A549 treated with AZD2906 at 1 μM for 4 hours (cell line): ENCODE results near the gene NDUFS6. TPM values are rescaled to one million over a fixed set of nuclear protein-coding genes. Genes with fewer than 3 reads are reported as not detected.

Experiments used
- total RNA-seq: library from RNA; stranded (reverse); fragments of 200-300 nt; extraction: Qiagen RNA extraction; gene quantifications from 5 replicates; pipeline ENCODE4 v1.2.3, GENCODE V29; 2022

NDUFS6 gene
- total RNA-seq = 109 to 126 TPM (median 117 TPM) in 5 replicates

DNA sequence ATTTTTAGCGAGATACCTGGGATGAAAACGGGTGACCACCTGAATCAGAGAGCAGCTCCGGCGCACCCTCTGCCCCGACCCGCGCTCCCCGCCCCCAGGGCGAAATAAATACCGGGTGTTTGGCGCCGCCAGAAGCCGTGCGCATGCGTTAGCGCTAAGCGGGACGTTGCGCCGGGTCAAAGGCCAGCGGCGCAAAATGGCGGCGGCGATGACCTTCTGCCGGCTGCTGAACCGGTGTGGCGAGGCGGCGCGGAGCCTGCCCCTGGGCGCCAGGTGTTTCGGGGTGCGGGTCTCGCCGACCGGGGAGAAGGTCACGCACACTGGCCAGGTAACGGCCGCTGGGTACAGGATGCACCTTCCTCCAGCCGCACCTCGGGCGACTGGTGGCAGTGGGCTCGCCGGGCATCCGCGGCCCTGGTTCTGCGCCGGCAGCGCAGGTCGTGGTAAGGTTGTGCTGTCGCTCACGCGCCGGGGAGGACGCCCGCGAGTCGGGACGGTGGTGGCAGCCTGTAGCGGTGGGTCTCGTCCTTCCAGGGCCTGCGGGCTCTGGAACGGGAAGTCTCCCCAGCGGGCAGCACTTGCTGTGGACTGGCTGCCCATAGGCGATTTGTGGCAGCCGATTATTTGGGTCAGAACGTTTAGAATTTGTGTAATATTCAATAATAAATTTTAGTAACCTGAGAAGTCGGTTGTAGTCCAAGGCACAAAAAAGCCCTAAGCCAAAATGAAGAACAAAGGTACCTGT, at the start of gene NDUFS6:
Gene NDUFS6, plus strand, starts transcription at position 186 of the 745 bp plus-strand sequence. Its CDS starts 11 bp downstream, at position 197.

DNA sequence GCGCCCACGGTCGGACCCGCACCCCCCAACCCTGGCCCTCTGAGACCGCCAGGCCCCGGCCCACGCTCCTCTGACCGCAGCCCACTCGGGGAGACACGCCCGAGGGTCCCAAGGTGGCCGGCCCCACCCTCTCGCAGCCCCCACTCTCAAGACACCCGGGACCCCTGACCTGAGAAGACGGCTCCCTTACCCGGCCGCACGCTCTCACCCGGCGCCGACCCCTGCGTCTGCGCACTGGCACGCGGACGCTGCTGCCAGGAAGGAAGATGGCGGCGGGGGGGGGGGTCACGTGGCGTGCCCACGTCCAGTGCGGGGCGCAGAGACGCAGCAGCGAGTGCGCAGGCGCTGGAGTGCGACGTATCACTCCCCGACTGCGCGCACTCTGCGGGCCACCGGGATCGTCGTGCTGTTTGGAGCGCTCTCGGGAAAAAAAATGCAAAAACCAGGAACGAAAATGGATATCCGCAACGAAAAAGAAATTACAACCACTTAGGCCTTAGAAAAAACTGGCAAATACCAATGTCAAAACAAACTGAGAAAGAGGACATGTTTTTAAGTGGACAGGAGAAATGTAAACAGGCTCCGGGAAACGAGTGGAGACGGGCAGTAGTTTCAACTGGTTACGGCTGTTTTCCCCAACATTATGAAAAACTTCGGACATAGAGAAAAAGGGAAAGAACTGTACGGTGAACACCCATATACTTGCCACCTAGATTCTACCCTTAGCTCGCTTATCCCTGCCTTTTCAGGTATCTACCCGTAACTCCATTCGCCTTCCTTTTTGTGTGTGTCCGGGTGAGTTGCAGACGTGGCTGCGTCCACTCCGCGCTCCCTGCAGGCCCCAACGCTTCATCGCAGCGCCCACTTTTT, 1.4 kb upstream of the NDUFS6 start, which contains the start of gene MRPL36:
Gene MRPL36, minus strand, starts transcription at position 236 of the 870 bp plus-strand sequence. CDS start 902 bp downstream, outside the sequence.

Other genes with a start within 250 kb of the NDUFS6 start
- 91.3 to 117 TPM (median 115 TPM) in 5 replicates for gene MRPL36, start 1.6 kb upstream of the NDUFS6 start, total RNA-seq
- 0.24 to 0.65 TPM (median 0.34 TPM) in 5 replicates for gene IRX4, start 81.5 kb downstream of the NDUFS6 start, total RNA-seq